ENCODE results near the gene FILIP1L.

The FILIP1L gene

GRCh38 chr3:100005665-100006393 is 108.5 kb downstream of the FILIP1L start:
- no peak for DNase-seq

- no peak for DNase-seq
Measured at GRCh38 chr3:100004931-100005330, 109.4 kb downstream of the FILIP1L start.

GRCh38 chr3:100003609-100004503 is 110.4 kb downstream of the FILIP1L start:
- DNase-seq = no peak

- no peak for DNase-seq
Measured at GRCh38 chr3:100002599-100003350, 111.5 kb downstream of the FILIP1L start.

GRCh38 chr3:100001526-100002270 is 112.6 kb downstream of the FILIP1L start:
- no peak for DNase-seq

GRCh38 chr3:100001083-100001482 is 113.2 kb downstream of the FILIP1L start:
- no peak for DNase-seq

- DNase-seq = no peak
Measured at GRCh38 chr3:99999536-99999935, 114.8 kb downstream of the FILIP1L start.

- no peak for DNase-seq
Measured at GRCh38 chr3:99997293-99997692, 117.0 kb downstream of the FILIP1L start.

- DNase-seq = no peak
Measured at GRCh38 chr3:99990179-99990578, 124.1 kb downstream of the FILIP1L start.

- DNase-seq = no peak
Measured at GRCh38 chr3:99984668-99985067, 129.6 kb downstream of the FILIP1L start.

- DNase-seq = no peak
Measured at GRCh38 chr3:99984139-99984538, 130.2 kb downstream of the FILIP1L start.

- no peak for DNase-seq
Measured at GRCh38 chr3:99982650-99983049, 131.7 kb downstream of the FILIP1L start.

- DNase-seq = no peak
Measured at GRCh38 chr3:99981138-99981537, 133.2 kb downstream of the FILIP1L start.

- DNase-seq = no peak
Measured at GRCh38 chr3:99980606-99981005, 133.7 kb downstream of the FILIP1L start.

GRCh38 chr3:99978221-99978620 is 136.1 kb downstream of the FILIP1L start:
- DNase-seq = no peak

- no peak for DNase-seq
Measured at GRCh38 chr3:99976584-99976983, 137.7 kb downstream of the FILIP1L start.

- DNase-seq = no peak
Measured at GRCh38 chr3:99974989-99975388, 139.3 kb downstream of the FILIP1L start.

- DNase-seq = no peak
Measured at GRCh38 chr3:99972380-99973104, 141.8 kb downstream of the FILIP1L start.

GRCh38 chr3:99971761-99972160 is 142.5 kb downstream of the FILIP1L start:
- DNase-seq = no peak

- no peak for DNase-seq
Measured at GRCh38 chr3:99970198-99970597, 144.1 kb downstream of the FILIP1L start.

- DNase-seq = no peak
Measured at GRCh38 chr3:99969136-99969535, 145.2 kb downstream of the FILIP1L start.

- no peak for DNase-seq
Measured at GRCh38 chr3:99967796-99968195, 146.5 kb downstream of the FILIP1L start.
